NCI-H748 treated with DMSO at 0.1 percent for 48 hours (cell line): ENCODE measurements around the gene LATS2.

ENCODE experiments used
- DNase-seq: peaks from one replicate; lab custom pipeline; 2025; lab: John Stamatoyannopoulos, UW

LATS2 gene

DNA sequence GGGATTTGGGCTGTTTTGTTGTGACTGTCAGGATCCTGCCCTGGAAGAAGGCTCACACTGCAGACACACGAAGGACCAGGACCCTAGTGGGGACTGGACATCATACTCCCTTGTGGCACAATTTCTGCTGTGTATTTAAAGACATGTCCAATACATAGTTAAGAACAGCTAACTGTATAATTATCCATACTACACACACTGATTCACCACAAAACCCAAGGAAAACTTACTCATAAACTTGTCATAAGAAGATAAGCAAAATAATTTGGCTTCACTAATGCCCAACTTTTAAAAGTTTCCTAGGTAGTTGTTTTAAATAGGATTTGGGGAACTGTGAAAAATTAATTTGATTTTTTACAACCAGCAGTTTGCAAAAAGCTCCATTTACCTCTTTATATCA is 46.1 kb downstream of the LATS2 start:
- no peak for DNase-seq

- DNase-seq, result no peak
Measured at GRCh38 chr13:21014502-21015170, 46.8 kb downstream of the LATS2 start.

GRCh38 chr13:21014139-21014501 is 47.3 kb downstream of the LATS2 start:
- DNase-seq, result no peak

DNA sequence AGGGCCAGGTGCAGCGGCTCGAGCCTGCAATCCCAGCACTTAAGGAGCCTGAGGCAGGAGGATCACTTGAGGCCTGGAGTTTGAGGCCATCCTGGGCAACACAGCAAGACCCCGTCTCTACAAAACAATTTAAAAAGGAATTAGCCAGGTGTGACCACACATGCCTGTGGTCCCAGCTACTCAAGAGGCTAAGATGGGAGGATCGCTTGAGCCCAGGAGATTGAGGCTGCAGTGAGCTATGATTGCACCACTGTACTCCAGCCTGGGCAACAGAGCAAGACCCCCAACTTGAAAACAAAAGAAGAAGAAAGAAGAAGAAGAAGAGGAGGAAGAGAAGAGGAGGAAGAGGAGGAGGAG is 47.7 kb downstream of the LATS2 start:
- no peak for DNase-seq

- no peak for DNase-seq
Measured at GRCh38 chr13:21012841-21013681, 48.3 kb downstream of the LATS2 start.

GRCh38 chr13:21012211-21012610 is 49.2 kb downstream of the LATS2 start:
- no peak for DNase-seq

GRCh38 chr13:21011378-21011777 is 50.0 kb downstream of the LATS2 start:
- DNase-seq, result no peak

DNA sequence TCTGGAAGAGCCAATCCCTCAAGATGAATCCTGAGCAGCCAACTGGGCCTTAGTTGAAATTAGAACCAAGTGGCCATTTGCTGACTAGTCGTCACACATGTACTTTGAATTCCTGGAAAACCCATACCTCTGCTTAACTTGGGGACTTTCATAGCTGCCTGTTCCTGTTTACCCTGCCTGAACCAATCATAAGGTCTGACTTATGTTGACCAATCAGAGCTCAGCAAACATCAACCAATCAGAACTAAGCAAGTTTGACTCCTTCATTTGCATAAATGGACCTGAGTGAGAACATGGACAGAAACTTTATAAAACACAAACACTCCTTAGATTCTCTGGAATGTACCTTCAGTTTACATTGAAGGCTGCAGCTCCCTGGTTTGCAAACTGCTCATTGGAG is 50.8 kb downstream of the LATS2 start:
- no peak for DNase-seq

DNA sequence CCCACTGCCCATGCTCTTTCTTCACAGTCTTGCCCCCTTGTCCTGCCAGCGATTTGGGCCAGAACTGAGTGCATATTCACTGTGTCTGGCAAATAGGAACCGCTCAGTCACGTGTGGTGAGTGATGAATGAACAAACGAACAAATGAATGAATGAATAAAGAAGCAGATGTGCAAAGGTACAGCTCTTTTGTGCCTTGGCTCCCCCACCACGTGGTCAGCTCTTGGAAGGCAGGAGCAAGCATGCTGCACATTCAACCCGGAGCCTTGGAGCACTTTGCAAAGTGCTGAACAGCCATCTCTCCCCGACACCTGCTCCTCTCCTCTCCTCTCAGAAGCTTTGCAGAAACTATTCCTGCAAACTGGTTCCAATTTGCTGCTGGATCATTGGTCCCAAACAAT is 52.4 kb downstream of the LATS2 start:
- no peak for DNase-seq

- no peak for DNase-seq
Measured at GRCh38 chr13:21008026-21008425, 53.4 kb downstream of the LATS2 start.

- DNase-seq, result no peak
Measured at GRCh38 chr13:21006141-21007005, 55.0 kb downstream of the LATS2 start.

GRCh38 chr13:21005193-21005592 is 56.2 kb downstream of the LATS2 start:
- no peak for DNase-seq

GRCh38 chr13:21001471-21001870 is 59.9 kb downstream of the LATS2 start:
- DNase-seq, result no peak

- no peak for DNase-seq
Measured at GRCh38 chr13:21000647-21001046, 60.7 kb downstream of the LATS2 start.

GRCh38 chr13:20998649-20999415 is 62.6 kb downstream of the LATS2 start:
- DNase-seq, result no peak

DNA sequence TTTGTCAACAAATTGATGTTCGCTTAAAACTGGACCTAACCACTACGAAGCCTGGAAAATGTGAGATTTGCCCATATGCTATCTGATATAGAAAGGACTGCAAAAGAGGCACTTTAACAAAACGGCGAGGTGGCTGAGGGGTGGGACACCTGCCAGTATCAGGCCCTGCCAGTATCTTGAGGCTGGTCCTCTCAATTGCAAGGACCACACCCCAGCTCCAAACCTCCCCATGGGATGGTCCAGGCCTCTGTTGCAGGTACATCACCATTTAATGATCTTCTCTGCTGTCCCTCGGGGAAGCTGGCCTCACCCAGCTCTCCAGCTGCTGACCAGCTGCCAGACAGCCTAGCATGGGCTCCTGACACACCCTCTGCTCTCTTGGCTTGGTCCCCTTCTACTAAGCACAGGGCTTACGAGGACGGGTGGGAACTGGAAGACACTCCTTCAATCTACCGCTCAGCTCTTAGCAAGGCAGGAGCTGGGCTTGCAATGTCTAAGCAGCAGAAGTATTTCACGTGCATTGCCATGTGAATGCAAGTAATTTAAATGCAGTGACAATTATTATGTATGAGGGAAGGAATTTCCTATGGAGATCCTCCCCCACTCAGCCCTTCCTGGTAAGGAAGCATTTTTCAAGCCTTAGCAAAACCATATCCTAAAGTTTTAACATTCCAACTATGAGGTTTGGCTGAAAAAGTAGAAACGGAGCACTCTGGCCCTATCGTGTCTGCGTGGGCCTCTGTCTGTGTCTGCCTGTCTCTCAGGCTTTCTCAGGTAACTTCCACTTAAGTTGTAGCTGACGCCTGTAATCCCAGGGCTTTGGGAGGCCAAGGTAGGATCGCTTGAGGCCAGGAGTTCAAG is 63.9 kb downstream of the LATS2 start:
- no peak for DNase-seq

GRCh38 chr13:20995245-20995838 is 66.0 kb downstream of the LATS2 start:
- DNase-seq, result no peak

GRCh38 chr13:20994441-20994821 is 67.0 kb downstream of the LATS2 start:
- DNase-seq, result no peak

DNA sequence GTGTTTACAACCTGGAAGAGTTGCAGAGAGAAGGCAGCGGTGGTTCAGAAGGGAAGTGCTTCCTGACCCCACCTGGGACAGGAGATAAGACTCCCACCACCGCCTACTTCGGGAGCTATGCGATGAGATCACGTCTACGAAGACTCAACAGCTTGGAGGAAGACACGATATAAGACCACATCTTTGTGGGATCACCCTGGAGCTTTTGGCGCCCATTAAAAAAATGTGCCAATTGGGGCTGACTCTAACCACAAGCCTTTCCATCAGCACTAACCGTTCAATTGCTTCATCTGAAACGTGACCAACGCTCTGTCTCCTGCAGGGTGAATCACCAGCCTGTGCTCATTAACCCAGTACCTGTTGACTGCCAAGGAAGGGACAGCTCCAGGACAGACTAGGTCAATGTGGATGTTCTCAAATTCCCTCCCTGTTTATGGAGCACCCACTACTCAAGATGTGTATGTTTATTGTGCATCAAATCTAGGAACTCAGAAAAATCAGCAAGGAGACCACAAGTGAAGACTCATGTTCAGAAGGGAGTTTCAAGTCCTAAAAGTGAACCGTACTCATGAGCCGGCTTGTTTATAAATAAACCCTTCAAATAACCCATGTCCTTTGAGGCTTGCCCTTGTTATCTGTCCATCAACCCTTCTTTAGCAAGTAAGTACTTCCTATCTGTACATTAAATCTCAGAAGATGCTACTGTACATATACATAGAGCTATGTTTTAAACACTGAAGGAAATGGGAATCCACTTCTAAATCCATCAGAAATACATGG is 67.5 kb downstream of the LATS2 start:
- no peak for DNase-seq

DNA sequence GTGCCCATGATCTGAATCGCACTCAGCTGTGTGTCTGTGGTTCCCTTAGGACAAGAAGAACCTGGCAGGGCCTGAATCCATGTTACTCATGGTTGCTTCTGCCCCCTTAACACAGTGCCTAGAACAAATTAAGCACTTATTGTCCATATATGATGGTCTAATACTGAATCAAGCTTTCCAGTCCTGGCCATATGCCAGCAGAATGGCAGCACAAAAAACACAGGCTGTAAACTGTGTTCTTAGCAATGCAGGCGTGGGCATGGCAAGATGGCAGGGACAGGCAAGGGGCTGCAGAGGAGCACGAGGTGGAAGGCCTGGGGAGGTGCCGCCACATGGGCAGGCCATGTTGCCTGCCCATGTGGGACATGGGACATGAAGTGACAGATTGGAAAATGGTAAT is 68.2 kb downstream of the LATS2 start:
- no peak for DNase-seq
